Measurements from ENCODE around the gene ZBTB7C.

Gene ZBTB7C

DNA sequence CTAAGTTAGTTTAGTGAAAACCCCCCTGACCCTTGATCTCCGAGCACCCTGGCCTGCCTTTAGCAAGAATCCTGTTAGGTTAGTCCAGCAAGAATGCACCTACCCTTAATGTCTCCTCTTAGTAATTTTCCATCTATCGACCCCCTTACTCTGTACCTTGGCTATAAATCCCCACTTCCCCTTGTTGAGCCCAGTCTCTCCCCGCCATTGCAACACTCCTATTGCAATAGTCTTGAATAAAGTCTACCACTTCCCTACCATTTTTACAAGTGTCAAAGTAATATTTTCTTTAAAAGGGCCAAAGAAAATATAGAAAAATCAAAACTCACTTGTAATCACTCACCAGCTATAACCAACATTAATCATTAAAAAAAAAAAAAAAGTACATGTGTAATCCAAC, 4.2 kb upstream of the ZBTB7C start:
- no peak overlapping the region for H3K27ac ChIP-seq (ENCODE audit: low read length)
- peaks cover 2% of the 10 kb centered on the region; the same call in 1 of the 2 replicates for H3K4me1 ChIP-seq (ENCODE audit: insufficient read depth, low read length)
- H3K9me3 ChIP-seq (ENCODE audit: insufficient read depth, low read depth, low read length) = peaks cover 1% of the 10 kb centered on the region; the same call in 1 of the 2 replicates
- no peak overlapping the region for H3K4me3 ChIP-seq (ENCODE audit: low read length)
- H3K9ac ChIP-seq (ENCODE audit: low read depth, low read length) = no peak overlapping the region
- H3K36me3 ChIP-seq (ENCODE audit: insufficient read depth, low read depth, low read length) = no peaks in the 10 kb centered on the region
- peaks cover 74% of the 10 kb centered on the region for H3K27me3 ChIP-seq (ENCODE audit: insufficient read depth, low read length)

DNA sequence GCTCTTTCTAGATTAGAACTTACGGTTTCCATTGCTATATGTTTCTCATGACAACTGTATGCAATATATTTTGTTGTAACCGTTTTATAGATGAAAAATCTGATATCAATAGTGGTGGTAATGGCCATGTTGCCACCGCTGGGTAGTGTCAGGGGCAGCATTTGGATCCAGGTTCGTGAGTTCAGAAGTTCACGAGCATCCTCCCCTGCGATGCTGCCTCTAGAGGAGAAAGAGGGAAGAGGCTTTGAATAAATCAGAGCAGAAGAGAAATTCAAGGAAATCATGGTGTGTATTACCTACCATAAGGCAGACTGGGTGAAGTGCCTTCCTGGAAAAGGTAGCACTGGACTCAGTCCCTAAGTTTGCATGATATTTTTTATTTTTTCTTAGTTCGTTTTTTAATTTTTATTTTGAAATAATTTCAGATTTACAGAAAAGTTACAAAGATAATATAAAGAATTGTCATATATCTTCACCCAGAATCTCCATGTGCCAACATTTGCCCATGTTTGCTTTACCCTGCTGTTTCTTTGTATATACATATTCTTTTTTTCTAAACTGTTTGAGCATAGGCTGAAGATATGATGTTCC, 3.3 kb upstream of the ZBTB7C start:
- H3K36me3 ChIP-seq (ENCODE audit: insufficient read depth, low read depth, low read length) = no peaks in the 10 kb centered on the region

DNA sequence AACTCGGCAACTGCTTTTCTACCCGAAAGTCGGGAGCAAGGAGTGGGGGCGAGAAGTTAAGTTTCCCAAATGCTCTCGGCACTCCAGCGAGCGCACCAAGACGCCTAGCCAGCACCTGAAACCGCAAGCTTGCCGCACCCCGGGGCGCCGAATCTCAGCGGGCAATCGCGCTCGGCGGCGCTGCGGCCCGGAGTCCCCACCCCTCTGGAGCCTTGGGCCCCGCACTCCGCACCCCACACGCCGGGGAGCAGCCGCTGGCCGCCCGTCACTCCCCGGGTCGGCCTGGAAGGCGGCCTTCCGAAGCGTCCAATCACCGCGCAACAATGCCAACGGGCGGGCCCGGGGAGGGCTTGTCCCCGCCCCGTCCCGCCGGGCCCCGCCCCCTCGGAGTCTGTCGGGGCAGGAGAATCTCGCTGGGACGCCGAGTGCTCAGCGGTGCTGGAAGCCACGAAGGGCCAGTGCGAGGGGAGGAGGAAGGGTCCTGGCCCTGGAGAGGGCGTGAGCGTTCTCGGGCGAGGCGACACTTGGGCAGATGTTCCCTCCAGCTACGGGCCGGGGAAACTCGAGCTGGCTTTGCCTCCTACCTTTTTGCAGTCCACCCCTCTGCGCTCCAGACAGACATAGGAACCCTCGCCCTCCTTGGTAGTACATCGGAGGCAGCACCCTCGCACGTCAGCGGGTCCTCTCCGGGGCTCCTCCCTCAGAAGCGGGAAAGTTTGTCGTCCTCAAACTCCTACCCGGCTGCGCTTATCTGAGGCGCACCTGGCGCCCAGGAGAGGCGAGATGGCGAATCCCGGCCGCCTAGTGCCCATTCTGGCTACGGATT, 1.1 kb upstream of the ZBTB7C start:
- Histone ChIP-seq H3K27me3 (ENCODE audit: insufficient read depth, low read length) (peaks cover 86% of the 10 kb centered on the region), H3K36me3 (ENCODE audit: insufficient read depth, low read depth, low read length) (no peaks in the 10 kb centered on the region), H3K27ac (ENCODE audit: low read length) (no peak overlapping the region), H3K9ac (ENCODE audit: low read depth, low read length) (no peak overlapping the region), H3K4me3 (ENCODE audit: low read length) (peak overlapping the region; percentile 82), H3K9me3 (ENCODE audit: insufficient read depth, low read depth, low read length) (peaks cover 4% of the 10 kb centered on the region; the same call in 1 of the 2 replicates), H3K4me1 (ENCODE audit: insufficient read depth, low read length) (peaks cover 8% of the 10 kb centered on the region; the same call in 1 of the 2 replicates)

More for the DNA sequence above, 3.3 kb upstream of the ZBTB7C start:
- peaks cover 76% of the 10 kb centered on the region for H3K27me3 ChIP-seq (ENCODE audit: insufficient read depth, low read length)
- H3K4me1 ChIP-seq (ENCODE audit: insufficient read depth, low read length) = peaks cover 8% of the 10 kb centered on the region; the same call in 1 of the 2 replicates
- H3K9me3 ChIP-seq (ENCODE audit: insufficient read depth, low read depth, low read length) = peaks cover 4% of the 10 kb centered on the region; the same call in 1 of the 2 replicates
- H3K4me3 ChIP-seq (ENCODE audit: low read length) = no peak overlapping the region
- no peak overlapping the region for H3K27ac ChIP-seq (ENCODE audit: low read length)
- no peak overlapping the region for H3K9ac ChIP-seq (ENCODE audit: low read depth, low read length)

DNA sequence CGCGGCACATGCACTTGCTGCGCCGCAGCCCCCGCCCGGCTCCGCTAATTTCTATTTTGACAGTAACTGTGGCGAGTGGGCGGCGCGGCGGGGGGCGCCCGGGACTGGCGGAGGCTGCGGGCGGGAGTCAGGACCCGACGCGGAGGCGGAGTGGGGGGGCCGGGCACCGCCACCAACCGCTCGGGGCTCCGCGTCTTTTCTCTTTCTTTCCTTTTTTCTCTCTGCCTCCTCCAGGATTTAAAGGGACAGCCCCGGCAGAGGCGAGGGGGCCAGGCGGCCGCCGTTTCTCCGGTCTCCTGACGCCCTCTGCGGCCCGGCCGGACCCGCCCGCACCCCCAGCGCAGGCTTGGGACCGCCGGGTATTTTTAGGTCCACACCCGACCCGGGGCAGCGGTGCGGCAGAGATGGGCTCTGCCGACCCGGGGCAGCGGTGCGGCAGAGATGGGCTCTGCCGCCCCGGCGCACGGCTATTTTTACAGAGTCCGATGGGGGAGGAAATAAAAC, 460 bp upstream of the ZBTB7C start:
- Histone ChIP-seq H3K9me3 (ENCODE audit: insufficient read depth, low read depth, low read length) (peaks cover 4% of the 10 kb centered on the region; the same call in 1 of the 2 replicates), H3K27ac (ENCODE audit: low read length) (no peak overlapping the region), H3K4me3 (ENCODE audit: low read length) (peak overlapping the region; percentile 82), H3K4me1 (ENCODE audit: insufficient read depth, low read length) (peaks cover 10% of the 10 kb centered on the region; the same call in 1 of the 2 replicates), H3K27me3 (ENCODE audit: insufficient read depth, low read length) (peaks cover 86% of the 10 kb centered on the region), H3K36me3 (ENCODE audit: insufficient read depth, low read depth, low read length) (no peaks in the 10 kb centered on the region), H3K9ac (ENCODE audit: low read depth, low read length) (no peak overlapping the region)

DNA sequence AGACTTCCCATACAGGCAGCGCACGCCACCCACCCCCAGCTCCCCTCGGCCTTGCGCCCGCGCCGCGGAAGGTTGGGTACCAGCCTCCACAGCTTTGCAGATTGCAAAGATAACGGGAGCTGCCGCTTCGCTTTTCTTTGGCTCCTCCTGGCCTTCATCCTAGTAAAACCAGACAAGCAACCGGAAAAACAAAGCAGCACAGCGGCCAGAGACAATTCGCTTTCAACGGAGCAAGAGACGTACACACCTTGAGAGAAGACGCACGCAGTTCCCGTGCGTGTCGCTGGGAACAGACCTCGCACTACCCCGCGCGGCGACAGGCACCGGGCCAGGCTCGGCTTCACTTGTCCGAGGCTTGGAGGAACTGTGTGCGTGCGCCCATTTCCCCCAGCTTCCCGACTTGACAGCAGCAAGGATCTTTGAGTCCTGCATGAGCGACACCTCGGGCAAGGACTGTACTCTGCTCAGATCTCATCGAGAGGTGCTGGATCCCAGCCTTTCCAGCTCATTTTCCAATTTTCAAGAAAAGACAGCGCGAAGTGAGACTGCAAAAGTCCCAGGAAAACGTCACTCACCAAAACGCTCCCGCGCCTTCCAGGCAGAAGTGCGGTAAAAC, 964 bp downstream of the ZBTB7C start:
- H3K4me3 ChIP-seq (ENCODE audit: low read length) = peak overlapping the region; percentile 70
- no peak overlapping the region for H3K9ac ChIP-seq (ENCODE audit: low read depth, low read length)
- peaks cover 83% of the 10 kb centered on the region for H3K27me3 ChIP-seq (ENCODE audit: insufficient read depth, low read length)
- peaks cover 10% of the 10 kb centered on the region; the same call in 1 of the 2 replicates for H3K4me1 ChIP-seq (ENCODE audit: insufficient read depth, low read length)
- H3K9me3 ChIP-seq (ENCODE audit: insufficient read depth, low read depth, low read length) = peaks cover 4% of the 10 kb centered on the region; the same call in 1 of the 2 replicates
- H3K27ac ChIP-seq (ENCODE audit: low read length) = no peak overlapping the region
- no peaks in the 10 kb centered on the region for H3K36me3 ChIP-seq (ENCODE audit: insufficient read depth, low read depth, low read length)

DNA sequence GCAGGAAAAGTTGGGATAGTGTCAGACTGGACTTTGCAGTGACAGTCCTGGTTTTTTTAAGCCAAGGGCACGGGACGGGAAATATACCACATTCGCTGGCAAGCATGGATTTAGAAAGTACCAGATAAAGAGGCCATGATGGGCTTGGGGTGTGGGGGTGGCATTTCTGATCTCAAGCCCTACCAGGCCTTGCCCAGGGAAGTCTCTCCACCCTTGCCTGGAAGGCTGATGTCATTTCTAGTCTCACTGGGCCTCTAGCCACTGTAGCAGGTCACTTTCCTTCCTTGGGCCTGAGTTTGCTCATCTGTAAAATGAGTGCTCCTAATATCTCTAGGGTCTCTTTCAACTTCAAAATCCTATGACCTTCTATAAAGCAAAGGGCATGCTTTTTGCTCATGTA, 1.8 kb downstream of the ZBTB7C start:
- H3K27me3 ChIP-seq (ENCODE audit: insufficient read depth, low read length) = peaks cover 82% of the 10 kb centered on the region
- H3K4me1 ChIP-seq (ENCODE audit: insufficient read depth, low read length) = peaks cover 10% of the 10 kb centered on the region; the same call in 1 of the 2 replicates
- H3K4me3 ChIP-seq (ENCODE audit: low read length) = no peak overlapping the region
- H3K9ac ChIP-seq (ENCODE audit: low read depth, low read length) = no peak overlapping the region
- peaks cover 4% of the 10 kb centered on the region; the same call in 1 of the 2 replicates for H3K9me3 ChIP-seq (ENCODE audit: insufficient read depth, low read depth, low read length)
- no peak overlapping the region for H3K27ac ChIP-seq (ENCODE audit: low read length)
- no peaks in the 10 kb centered on the region for H3K36me3 ChIP-seq (ENCODE audit: insufficient read depth, low read depth, low read length)

DNA sequence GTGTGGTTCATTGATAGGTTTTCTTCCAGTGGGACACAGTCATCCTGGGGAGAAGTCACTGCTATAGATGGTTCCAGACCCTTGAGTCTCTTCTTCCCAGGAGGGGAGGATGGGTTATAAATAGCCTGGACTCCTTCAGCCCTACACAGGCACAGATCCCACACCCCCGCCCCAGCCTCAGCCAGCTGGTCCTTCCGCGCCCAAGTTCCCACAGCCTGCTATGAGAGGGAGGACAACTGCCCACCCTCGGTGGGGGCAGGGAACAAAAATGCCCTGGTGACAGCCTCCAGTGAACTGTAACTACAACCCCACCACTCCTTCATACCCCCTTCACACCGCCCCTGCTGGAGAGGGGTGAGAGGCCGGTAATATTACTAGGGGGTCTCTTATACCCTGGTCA, 3.2 kb downstream of the ZBTB7C start:
- peaks cover 73% of the 10 kb centered on the region for H3K27me3 ChIP-seq (ENCODE audit: insufficient read depth, low read length)
- H3K4me1 ChIP-seq (ENCODE audit: insufficient read depth, low read length) = peaks cover 10% of the 10 kb centered on the region; the same call in 1 of the 2 replicates
- no peak overlapping the region for H3K9ac ChIP-seq (ENCODE audit: low read depth, low read length)
- H3K27ac ChIP-seq (ENCODE audit: low read length) = no peak overlapping the region
- no peak overlapping the region for H3K4me3 ChIP-seq (ENCODE audit: low read length)
- peaks cover 4% of the 10 kb centered on the region; the same call in 1 of the 2 replicates for H3K9me3 ChIP-seq (ENCODE audit: insufficient read depth, low read depth, low read length)
- H3K36me3 ChIP-seq (ENCODE audit: insufficient read depth, low read depth, low read length) = no peaks in the 10 kb centered on the region

DNA sequence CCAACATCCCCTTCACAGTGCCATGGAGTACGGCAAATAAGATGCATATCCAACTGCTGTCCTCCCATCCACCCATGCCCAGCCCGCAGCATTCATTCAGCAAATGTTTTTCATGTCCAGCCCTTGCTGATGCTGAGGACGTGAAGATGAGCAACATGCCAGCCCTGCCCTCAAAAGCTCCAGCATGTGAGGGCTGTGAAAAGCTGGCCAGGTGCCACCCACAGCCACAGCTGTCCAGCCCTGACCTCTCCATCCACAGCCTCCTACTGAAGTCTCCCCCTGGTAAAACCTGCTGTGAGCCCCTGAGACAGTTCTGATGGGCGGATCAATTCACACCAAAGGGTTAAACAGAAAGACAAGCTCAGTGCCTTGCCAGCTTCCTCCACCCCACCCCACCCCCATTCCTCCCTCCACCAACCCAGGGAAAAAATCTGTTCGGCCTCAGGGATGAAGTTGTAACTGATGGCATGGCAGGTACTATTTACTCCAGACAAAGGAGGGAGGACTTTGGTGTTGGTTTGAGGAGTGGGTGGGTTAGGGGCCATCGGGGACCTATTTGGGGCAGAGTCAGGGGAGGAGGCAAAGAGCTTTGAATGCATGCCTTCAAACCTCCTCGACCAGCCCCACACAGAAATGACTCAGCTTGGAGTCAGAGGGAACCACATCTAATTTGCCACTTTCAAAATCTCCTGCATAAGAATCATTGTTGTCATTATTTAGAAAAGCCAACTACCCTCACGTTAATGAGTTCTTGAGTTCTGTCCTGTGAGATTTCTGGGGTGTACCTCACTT, 4.3 kb downstream of the ZBTB7C start:
- Histone ChIP-seq H3K27ac (ENCODE audit: low read length) (no peak overlapping the region), H3K9me3 (ENCODE audit: insufficient read depth, low read depth, low read length) (peaks cover 4% of the 10 kb centered on the region; the same call in 1 of the 2 replicates), H3K36me3 (ENCODE audit: insufficient read depth, low read depth, low read length) (no peaks in the 10 kb centered on the region), H3K4me3 (ENCODE audit: low read length) (no peak overlapping the region), H3K27me3 (ENCODE audit: insufficient read depth, low read length) (peaks cover 64% of the 10 kb centered on the region), H3K9ac (ENCODE audit: low read depth, low read length) (no peak overlapping the region), H3K4me1 (ENCODE audit: insufficient read depth, low read length) (peaks cover 10% of the 10 kb centered on the region; the same call in 1 of the 2 replicates)

DNA sequence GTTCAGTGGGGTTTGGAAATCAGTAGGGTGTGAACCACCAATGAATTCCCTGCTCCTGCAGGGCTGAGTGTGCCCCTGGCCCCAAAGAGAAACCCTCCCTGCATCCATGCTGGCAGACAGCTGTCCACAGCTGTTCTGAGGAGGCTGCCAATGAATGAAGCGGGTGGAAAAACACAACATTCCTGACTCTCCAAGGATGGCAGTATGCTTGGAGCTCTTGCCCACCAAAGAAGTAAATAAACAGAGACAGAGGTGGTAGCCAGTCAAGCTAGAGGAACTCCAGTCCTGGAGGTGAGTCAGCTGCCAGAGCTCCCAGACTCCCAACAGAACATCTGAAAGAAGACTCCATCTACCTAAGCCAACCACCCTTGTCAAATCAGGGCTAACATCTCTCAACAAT, 6.2 kb downstream of the ZBTB7C start:
- Histone ChIP-seq H3K27me3 (ENCODE audit: insufficient read depth, low read length) (peaks cover 52% of the 10 kb centered on the region), H3K4me3 (ENCODE audit: low read length) (no peak overlapping the region), H3K36me3 (ENCODE audit: insufficient read depth, low read depth, low read length) (no peaks in the 10 kb centered on the region), H3K4me1 (ENCODE audit: insufficient read depth, low read length) (peaks cover 5% of the 10 kb centered on the region; the same call in 1 of the 2 replicates), H3K9ac (ENCODE audit: low read depth, low read length) (no peak overlapping the region), H3K9me3 (ENCODE audit: insufficient read depth, low read depth, low read length) (no peaks in the 10 kb centered on the region), H3K27ac (ENCODE audit: low read length) (no peak overlapping the region)

DNA sequence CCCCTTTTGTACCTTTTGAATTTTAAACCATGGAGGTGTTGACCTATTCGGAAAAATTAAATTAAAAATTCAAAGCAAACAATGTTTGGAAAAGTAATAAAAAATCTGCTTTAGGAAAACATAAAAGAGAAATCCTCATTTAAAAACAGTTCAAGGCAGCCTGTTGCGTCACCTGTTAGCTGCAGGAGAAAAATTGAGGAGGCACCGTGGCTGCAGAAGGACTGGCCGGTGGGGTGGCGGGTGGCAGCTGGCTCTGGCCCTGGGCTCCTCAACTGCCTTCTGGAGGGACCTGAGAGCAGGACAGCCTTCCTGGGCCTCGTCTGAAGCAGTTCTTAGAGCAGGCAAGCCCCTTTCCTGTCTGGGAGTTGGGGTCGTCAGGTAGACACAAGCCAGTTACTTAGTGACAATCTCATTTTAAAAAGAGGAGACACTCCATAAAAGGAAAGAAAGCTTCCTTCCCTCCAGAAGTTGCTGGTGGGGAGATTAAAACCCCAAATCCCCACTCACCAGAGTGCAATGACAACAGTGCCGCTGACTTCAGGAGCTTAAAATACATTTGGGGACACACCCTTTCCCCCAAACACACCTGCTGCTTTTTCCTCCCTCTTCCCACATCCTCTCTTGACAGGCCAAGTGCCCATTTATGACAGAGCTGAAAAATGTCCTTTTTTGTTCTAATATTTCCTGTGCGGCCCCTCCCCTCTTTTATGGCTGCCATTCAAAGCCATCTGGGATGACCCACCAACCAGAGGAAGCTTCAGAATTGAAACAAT, 9.7 kb downstream of the ZBTB7C start:
- Histone ChIP-seq H3K27me3 (ENCODE audit: insufficient read depth, low read length) (peaks cover 21% of the 10 kb centered on the region; the same call in 1 of the 2 replicates), H3K4me1 (ENCODE audit: insufficient read depth, low read length) (no peaks in the 10 kb centered on the region), H3K9me3 (ENCODE audit: insufficient read depth, low read depth, low read length) (no peaks in the 10 kb centered on the region), H3K27ac (ENCODE audit: low read length) (no peak overlapping the region), H3K36me3 (ENCODE audit: insufficient read depth, low read depth, low read length) (no peaks in the 10 kb centered on the region), H3K4me3 (ENCODE audit: low read length) (no peak overlapping the region), H3K9ac (ENCODE audit: low read depth, low read length) (no peak overlapping the region)
